Lower leg skin (tissue), 3 donors: ENCODE results near the gene ZNF532.

Source experiments
- CTCF ChIP-seq, 3 donors: fragments of 450-650 bp; IDR thresholded peaks; one replicate each; pipeline ENCODE4 v1.5.1; 2016; ENCODE audit warnings: antibody characterized with exemption in 3 of 3, mild to moderate bottlenecking in 3 of 3, moderate library complexity in 2 of 3
- POLR2A ChIP-seq, 2 donors: fragments of 450-650 bp; IDR thresholded peaks; one replicate each; pipeline ENCODE4 v1.6.1; 2016 to 2017; ENCODE audit warnings: antibody characterized with exemption in 2 of 2, mild to moderate bottlenecking in 1 of 2, moderate library complexity in 1 of 2

GRCh38 chr18:58928386-58928785 is 63.7 kb downstream of the ZNF532 start:
- TF ChIP-seq CTCF (IDR thresholded peaks at IDR 0.05): no peak
- TF ChIP-seq POLR2A (IDR thresholded peaks at IDR 0.05): no peak
